Activated T-helper 2 cell treated with anti-CD3 and anti-CD28 coated beads, Interferon-gamma antibody, Interleukin-2, Interleukin-4, amounts not matched to agents 10 μg/mL and 5 μg/mL and 100 μg/mL, durations not matched to agents 14 hours and 24 hours and 36 hours (primary cell): Measurements from ENCODE around the gene EXOSC9. TPM values are rescaled to one million over a fixed set of nuclear protein-coding genes. Genes with fewer than 3 reads are reported as not detected.

ENCODE experiments used
- DNase-seq: peaks from one replicate; pipeline ENCODE4 v3.0.0; 2021; ENCODE audit warnings: low spot score
- H3K27ac Mint-ChIP-seq: one replicate; pipeline ENCODE4 v1.8.0; 2021; ENCODE audit warnings: mixed read lengths
- H3K27me3 Mint-ChIP-seq: one replicate; pipeline ENCODE4 v1.8.0; 2021; ENCODE audit warnings: low read depth, mixed read lengths
- H3K36me3 Mint-ChIP-seq: one replicate; pipeline ENCODE4 v1.8.0; 2021; ENCODE audit warnings: low read depth, mixed read lengths
- H3K4me1 Mint-ChIP-seq: one replicate; pipeline ENCODE4 v1.8.0; 2021; ENCODE audit warnings: low read depth, mixed read lengths
- H3K4me3 Mint-ChIP-seq: one replicate; pipeline ENCODE4 v1.8.0; 2021; ENCODE audit warnings: low read depth, mild to moderate bottlenecking, moderate library complexity, mixed read lengths
- H3K9me3 Mint-ChIP-seq: one replicate; pipeline ENCODE4 v1.8.0; 2021; ENCODE audit warnings: mixed read lengths
- intact Hi-C: fragments of 100-400 bp; cut with micrococcal nuclease; formaldehyde crosslinking; loops from one replicate; pipeline ENCODE4 v1.15.1; 2023
- total RNA-seq: library from RNA; stranded (reverse); gene quantifications from 2 replicates; pipeline ENCODE4 v1.2.3, GENCODE V29; 2022

EXOSC9 gene
- total RNA-seq, 1 donor from 2014 or later: 62.1 TPM

DNA sequence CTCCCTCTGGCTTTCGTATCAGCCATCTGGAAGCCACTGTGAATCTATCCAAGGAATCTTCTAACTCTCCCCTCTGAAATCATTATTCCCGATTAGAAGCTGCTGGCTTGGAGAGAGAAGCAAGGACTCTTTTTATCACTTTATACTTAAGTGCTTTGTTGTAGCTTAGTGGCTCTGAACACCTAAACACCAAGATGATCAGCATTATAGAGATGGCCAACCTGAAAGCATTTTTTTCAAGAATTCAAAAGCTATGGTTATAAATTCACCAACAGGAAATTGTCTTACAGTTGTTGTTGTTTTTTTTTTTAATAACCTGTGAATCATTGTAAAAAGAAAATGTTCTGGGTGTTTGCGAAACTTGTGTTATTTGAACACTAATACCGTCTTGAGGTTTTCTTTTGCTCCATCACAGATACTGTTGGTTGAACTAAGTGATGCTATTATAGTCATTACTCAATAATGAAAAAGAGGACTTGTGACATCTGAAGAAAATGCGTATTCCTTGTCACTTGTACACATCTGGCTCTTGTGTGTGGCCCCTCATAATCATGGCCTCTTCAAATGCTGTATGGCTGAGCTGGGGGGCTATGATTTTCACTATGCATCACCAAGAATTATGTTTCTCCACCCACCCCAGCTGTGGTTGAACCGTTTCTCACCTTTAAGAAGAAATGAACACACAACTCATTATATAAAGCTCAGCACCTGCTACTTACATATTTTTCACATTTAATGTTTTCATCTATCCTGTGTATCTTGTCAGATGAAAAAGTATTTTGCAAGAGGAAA lies 24.3 kb upstream of the EXOSC9 start:
- Mint-ChIP-seq H3K9me3 (no peaks in the 10 kb centered on the region), H3K27me3 (peaks cover 42% of the 10 kb centered on the region), H3K4me3 (no peak overlapping the region), H3K4me1 (no peaks in the 10 kb centered on the region), H3K27ac (no peak overlapping the region), H3K36me3 (no peaks in the 10 kb centered on the region)
- no peak for DNase-seq
- intact Hi-C loops: no loop called here

- peaks cover 37% of the 10 kb centered on the region for H3K27me3 Mint-ChIP-seq
- intact Hi-C loops: no loop called here
- no peaks in the 10 kb centered on the region for H3K36me3 Mint-ChIP-seq
These were observed 23.5 kb upstream of the EXOSC9 start for GRCh38 chr4:121777625-121778024.

GRCh38 chr4:121778991-121779628 lies 22.0 kb upstream of the EXOSC9 start:
- no peaks in the 10 kb centered on the region for H3K36me3 Mint-ChIP-seq
- peaks cover 43% of the 10 kb centered on the region for H3K27me3 Mint-ChIP-seq
- H3K27ac Mint-ChIP-seq: no peak overlapping the region
- no peak for DNase-seq
- intact Hi-C loops: no loop called here
- no peaks in the 10 kb centered on the region for H3K4me1 Mint-ChIP-seq
- H3K4me3 Mint-ChIP-seq: no peak overlapping the region
- no peaks in the 10 kb centered on the region for H3K9me3 Mint-ChIP-seq

More at GRCh38 chr4:121777625-121778024, 23.5 kb upstream of the EXOSC9 start:
- no peak overlapping the region for H3K4me3 Mint-ChIP-seq
- H3K4me1 Mint-ChIP-seq: no peaks in the 10 kb centered on the region
- no peak for DNase-seq
- H3K27ac Mint-ChIP-seq: no peak overlapping the region
- H3K9me3 Mint-ChIP-seq: no peaks in the 10 kb centered on the region

GRCh38 chr4:121783210-121783609 lies 17.9 kb upstream of the EXOSC9 start:
- H3K4me3 Mint-ChIP-seq: no peak overlapping the region
- no peaks in the 10 kb centered on the region for H3K9me3 Mint-ChIP-seq
- peaks cover 2% of the 10 kb centered on the region for H3K4me1 Mint-ChIP-seq
- intact Hi-C loops: no loop called here
- H3K27me3 Mint-ChIP-seq: peaks cover 37% of the 10 kb centered on the region
- no peak overlapping the region for H3K27ac Mint-ChIP-seq
- DNase-seq: no peak
- no peaks in the 10 kb centered on the region for H3K36me3 Mint-ChIP-seq

- no peak overlapping the region for H3K4me3 Mint-ChIP-seq
- H3K36me3 Mint-ChIP-seq: no peaks in the 10 kb centered on the region
- H3K9me3 Mint-ChIP-seq: no peaks in the 10 kb centered on the region
- H3K4me1 Mint-ChIP-seq: peaks cover 11% of the 10 kb centered on the region
- intact Hi-C loops: no loop called here
- no peak overlapping the region for H3K27ac Mint-ChIP-seq
- peaks cover 35% of the 10 kb centered on the region for H3K27me3 Mint-ChIP-seq
- DNase-seq: no peak
These were observed 16.7 kb upstream of the EXOSC9 start for GRCh38 chr4:121784401-121784800.

- intact Hi-C loops: no loop called here
- Mint-ChIP-seq H3K9me3 (no peaks in the 10 kb centered on the region), H3K27me3 (peaks cover 32% of the 10 kb centered on the region), H3K4me3 (no peak overlapping the region), H3K4me1 (peaks cover 14% of the 10 kb centered on the region), H3K27ac (no peak overlapping the region), H3K36me3 (no peaks in the 10 kb centered on the region)
- DNase-seq: no peak
These were observed 16.1 kb upstream of the EXOSC9 start for GRCh38 chr4:121784975-121785374.

- Mint-ChIP-seq H3K9me3 (no peaks in the 10 kb centered on the region), H3K4me1 (peaks cover 17% of the 10 kb centered on the region), H3K27me3 (peaks cover 31% of the 10 kb centered on the region), H3K36me3 (no peaks in the 10 kb centered on the region), H3K27ac (no peak overlapping the region), H3K4me3 (no peak overlapping the region)
- intact Hi-C loops: no loop called here
- no peak for DNase-seq
These were observed 15.6 kb upstream of the EXOSC9 start for GRCh38 chr4:121785479-121785878.

DNA sequence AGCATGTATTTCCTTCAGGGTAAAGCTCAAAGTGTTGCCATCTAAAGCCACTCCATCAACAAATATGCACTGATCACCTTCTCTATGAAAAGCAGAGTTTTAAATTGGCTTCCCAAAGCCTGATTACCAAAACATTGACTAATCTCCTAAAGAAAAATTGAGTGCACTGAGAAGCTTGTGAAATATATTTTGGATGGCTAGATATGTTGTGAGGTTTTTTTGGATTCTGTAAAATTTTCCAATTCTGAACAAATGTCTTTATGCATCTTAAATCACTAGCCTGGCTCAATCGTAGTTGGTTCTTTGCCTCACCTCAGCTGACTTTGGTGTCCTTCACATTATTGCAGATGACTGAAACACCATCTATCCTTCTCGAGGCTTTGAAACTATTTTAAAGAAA lies 14.9 kb upstream of the EXOSC9 start:
- H3K36me3 Mint-ChIP-seq: no peaks in the 10 kb centered on the region
- no peak overlapping the region for H3K4me3 Mint-ChIP-seq
- no peaks in the 10 kb centered on the region for H3K9me3 Mint-ChIP-seq
- peaks cover 18% of the 10 kb centered on the region for H3K4me1 Mint-ChIP-seq
- intact Hi-C loops: no loop called here
- H3K27me3 Mint-ChIP-seq: peaks cover 28% of the 10 kb centered on the region
- no peak overlapping the region for H3K27ac Mint-ChIP-seq
- DNase-seq: no peak

DNA sequence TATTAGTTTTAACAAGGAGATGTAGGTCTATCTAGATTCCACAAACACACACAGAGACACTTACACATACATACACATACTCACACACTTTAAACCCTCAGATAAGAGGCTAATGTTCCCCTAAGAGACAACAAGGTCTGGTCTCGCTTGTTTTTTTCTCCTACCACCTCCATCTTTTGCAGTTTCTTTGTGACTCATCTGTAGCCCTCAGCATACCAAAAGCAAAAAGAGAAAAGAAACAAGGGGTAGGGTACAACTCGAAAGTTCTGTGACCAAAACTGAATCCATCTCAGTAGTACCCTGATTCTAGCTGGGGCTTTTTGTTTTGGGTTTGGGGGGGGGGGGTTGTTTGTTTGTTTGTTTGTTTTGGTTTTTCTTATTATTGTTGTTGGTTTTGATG lies 12.2 kb upstream of the EXOSC9 start:
- peaks cover 18% of the 10 kb centered on the region for H3K4me1 Mint-ChIP-seq
- no peaks in the 10 kb centered on the region for H3K36me3 Mint-ChIP-seq
- no peak for DNase-seq
- H3K27ac Mint-ChIP-seq: no peak overlapping the region
- H3K27me3 Mint-ChIP-seq: peaks cover 16% of the 10 kb centered on the region
- no peaks in the 10 kb centered on the region for H3K9me3 Mint-ChIP-seq
- no peak overlapping the region for H3K4me3 Mint-ChIP-seq
- intact Hi-C loops: no loop called here

- H3K36me3 Mint-ChIP-seq: no peaks in the 10 kb centered on the region
- peaks cover 18% of the 10 kb centered on the region for H3K4me1 Mint-ChIP-seq
- intact Hi-C loops: no loop called here
- no peaks in the 10 kb centered on the region for H3K9me3 Mint-ChIP-seq
- H3K27me3 Mint-ChIP-seq: peaks cover 12% of the 10 kb centered on the region
- H3K4me3 Mint-ChIP-seq: no peak overlapping the region
- no peak overlapping the region for H3K27ac Mint-ChIP-seq
- no peak for DNase-seq
These were observed 11.7 kb upstream of the EXOSC9 start for GRCh38 chr4:121789455-121789854.

GRCh38 chr4:121789960-121790829 lies 10.9 kb upstream of the EXOSC9 start:
- H3K9me3 Mint-ChIP-seq: no peaks in the 10 kb centered on the region

GRCh38 chr4:121790976-121791375 lies 10.1 kb upstream of the EXOSC9 start:
- no peak overlapping the region for H3K27ac Mint-ChIP-seq
- no peak for DNase-seq

More at GRCh38 chr4:121789960-121790829, 10.9 kb upstream of the EXOSC9 start:
- intact Hi-C loops: no loop called here
- Mint-ChIP-seq H3K27me3 (peaks cover 8% of the 10 kb centered on the region), H3K4me1 (peaks cover 22% of the 10 kb centered on the region), H3K27ac (no peak overlapping the region), H3K36me3 (no peaks in the 10 kb centered on the region), H3K4me3 (no peak overlapping the region)
- no peak for DNase-seq

DNA sequence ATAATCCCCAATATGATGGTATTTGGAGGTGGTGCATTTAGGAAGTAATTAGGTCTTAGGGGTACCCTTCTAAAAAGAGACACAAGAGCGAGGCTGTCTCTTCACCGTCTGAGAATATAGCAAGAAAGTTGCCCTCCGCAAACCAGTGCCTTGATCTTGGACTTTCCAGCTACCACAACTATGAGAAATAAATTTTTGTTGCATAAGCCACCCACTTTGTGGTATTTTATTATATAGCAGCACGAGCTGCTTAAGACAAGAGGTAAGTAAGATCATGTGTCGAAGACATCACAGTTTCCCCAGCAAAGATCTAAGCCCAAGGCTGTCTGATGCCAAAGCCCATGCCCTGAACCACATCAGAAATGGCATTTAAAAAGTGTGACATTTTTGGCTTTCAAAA lies 9.6 kb upstream of the EXOSC9 start:
- Mint-ChIP-seq H3K9me3 (no peaks in the 10 kb centered on the region), H3K27me3 (peaks cover 4% of the 10 kb centered on the region), H3K4me3 (no peak overlapping the region), H3K4me1 (peaks cover 30% of the 10 kb centered on the region), H3K36me3 (no peaks in the 10 kb centered on the region), H3K27ac (no peak overlapping the region)
- intact Hi-C loops: no loop called here
- DNase-seq: no peak

More at GRCh38 chr4:121790976-121791375, 10.1 kb upstream of the EXOSC9 start:
- Mint-ChIP-seq H3K36me3 (no peaks in the 10 kb centered on the region), H3K27me3 (peaks cover 4% of the 10 kb centered on the region), H3K4me3 (no peak overlapping the region), H3K9me3 (no peaks in the 10 kb centered on the region), H3K4me1 (peaks cover 26% of the 10 kb centered on the region)
- intact Hi-C loops: no loop called here
